ENCODE results near the gene PHLPP1.

- TF ChIP-seq, protein P1, sequence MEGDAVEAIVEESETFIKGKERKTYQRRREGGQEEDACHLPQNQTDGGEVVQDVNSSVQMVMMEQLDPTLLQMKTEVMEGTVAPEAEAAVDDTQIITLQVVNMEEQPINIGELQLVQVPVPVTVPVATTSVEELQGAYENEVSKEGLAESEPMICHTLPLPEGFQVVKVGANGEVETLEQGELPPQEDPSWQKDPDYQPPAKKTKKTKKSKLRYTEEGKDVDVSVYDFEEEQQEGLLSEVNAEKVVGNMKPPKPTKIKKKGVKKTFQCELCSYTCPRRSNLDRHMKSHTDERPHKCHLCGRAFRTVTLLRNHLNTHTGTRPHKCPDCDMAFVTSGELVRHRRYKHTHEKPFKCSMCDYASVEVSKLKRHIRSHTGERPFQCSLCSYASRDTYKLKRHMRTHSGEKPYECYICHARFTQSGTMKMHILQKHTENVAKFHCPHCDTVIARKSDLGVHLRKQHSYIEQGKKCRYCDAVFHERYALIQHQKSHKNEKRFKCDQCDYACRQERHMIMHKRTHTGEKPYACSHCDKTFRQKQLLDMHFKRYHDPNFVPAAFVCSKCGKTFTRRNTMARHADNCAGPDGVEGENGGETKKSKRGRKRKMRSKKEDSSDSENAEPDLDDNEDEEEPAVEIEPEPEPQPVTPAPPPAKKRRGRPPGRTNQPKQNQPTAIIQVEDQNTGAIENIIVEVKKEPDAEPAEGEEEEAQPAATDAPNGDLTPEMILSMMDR (IDR thresholded peaks at IDR 0.05; ENCODE audit: insufficient read depth, low read length, poor library complexity, severe bottlenecking), result no peak
- no peak for TF ChIP-seq EZH2phosphoT487 (conservative IDR thresholded peaks at IDR 0.05; ENCODE audit: low read length)
Observed at GRCh38 chr18:62768558-62768943, 53.2 kb downstream of the PHLPP1 start.
